ENCODE measurements around the gene NRK.
"Not testable (repeated sequence)": the region's sequence is repeated elsewhere in the genome, so short reads cannot be mapped to it uniquely, and the experiment has no call there.

NRK gene

GRCh38 chrX:105822138-105823091 lies at the start of gene NRK:
NRK (plus strand) TSS chrX:105822539; CDS start chrX:105822846, 307 bp downstream.
- DNase-seq, result no peak

- no peak for DNase-seq
Measured at GRCh38 chrX:105773801-105774200, 48.5 kb upstream of the NRK start.

DNA sequence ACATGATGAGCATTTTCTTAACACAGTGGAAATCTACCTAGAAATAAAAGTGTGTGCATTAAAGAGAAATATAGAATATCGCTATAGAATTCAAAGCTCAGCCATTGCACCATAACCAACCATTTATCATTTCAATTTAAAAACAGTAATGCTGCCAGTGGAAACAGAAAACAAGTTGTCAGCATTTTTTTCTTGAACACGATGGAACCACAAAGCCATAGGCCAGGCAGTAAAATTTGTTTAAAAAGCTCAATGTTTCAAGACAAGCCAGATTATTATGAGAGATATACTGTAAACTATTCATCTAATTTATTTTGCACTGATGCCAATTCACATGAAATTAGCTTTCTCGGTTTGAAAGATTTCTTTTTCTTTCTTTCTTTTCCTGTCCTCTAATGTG lies 46.7 kb upstream of the NRK start:
- DNase-seq, result no peak

DNA sequence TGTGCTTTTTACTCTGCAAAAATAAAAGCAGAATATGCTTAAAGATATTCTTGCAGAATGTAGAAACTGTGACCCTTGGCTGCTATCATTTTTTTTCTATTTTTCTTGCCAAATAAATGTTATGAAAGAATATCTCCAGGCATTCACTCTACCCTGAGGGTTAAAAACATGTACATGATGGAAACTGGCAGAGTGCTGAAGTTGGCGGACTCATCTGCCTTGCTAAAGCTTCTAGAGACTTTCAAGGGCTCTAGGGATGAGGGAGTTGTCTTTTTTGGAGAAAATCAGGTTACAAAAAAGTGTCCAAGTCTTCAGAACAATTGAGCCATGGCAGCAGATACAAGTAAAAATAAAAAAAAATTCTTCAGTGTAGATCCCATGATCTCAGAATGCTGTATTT lies 40.5 kb upstream of the NRK start:
- no peak for DNase-seq

GRCh38 chrX:105796877-105797276 lies 25.5 kb upstream of the NRK start:
- not testable (repeated sequence) for DNase-seq

- DNase-seq, result no peak
Measured at GRCh38 chrX:105803891-105804290, 18.4 kb upstream of the NRK start.

DNA sequence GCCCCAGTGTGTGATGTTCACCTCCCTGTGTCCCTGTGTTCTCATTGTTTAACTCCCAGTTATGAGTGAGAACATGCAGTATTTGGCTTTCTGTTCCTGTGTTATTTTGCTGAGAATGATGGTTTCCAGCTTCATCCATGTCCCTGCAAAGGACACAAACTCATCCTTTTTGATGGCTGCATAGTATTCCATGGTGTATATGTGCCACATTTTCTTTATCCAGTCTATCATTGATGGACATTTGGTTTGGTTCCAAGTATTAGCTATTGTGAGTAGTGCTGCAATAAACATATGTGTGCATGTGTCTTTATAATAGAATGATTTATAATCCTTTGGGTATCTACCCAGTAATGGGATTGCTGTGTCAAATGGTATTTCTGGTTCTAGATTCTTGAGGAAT lies 16.7 kb upstream of the NRK start:
- DNase-seq, result not testable (repeated sequence)

GRCh38 chrX:105816517-105816916 lies 5.8 kb upstream of the NRK start:
- DNase-seq, result no peak

DNA sequence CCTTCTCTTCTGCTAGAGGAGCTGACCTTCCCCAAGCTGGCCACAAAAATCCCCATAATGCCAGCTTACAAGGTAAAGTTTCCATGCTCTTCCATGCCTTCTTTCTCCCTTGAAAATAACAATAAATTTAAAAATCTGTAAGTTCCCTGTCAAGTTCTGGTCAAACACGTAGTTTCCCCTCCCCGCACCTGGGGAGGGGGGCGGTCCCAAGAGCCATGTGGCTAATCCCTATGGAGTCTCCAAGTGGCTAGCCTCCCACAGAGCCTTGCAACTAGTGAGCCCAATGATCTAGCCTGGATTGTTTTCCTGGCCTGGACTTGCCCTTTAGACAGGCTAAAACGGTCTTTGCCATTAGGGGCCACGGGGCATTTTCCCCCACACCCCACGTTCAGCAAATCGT lies 2.1 kb upstream of the NRK start:
- no peak for DNase-seq

- no peak for DNase-seq
Measured at GRCh38 chrX:105821471-105822121, 743 bp upstream of the NRK start.

- no peak for DNase-seq
Measured at GRCh38 chrX:105823092-105823455, 735 bp downstream of the NRK start.

- no peak for DNase-seq
Measured at GRCh38 chrX:105829011-105829410, 6.7 kb downstream of the NRK start.

DNA sequence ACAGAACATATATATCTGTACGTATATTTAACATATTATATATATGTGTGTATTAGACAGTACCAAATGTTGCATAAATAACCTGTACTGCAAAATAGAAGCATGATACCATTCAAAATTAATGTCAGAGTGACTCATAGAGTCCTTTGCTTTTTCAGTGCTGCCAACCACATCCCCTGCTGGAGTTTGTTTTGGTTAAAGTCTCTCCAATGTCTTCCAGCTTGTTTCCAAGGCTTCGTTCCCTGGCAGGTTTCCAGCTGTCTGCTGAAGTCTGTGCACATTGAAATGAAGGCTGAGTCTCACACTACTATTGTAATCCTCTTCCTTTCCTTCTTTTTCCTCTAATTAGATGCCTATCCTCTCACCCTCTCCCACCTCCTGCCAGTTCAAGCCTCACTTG lies 14.9 kb downstream of the NRK start:
- DNase-seq, result peak in 43 of 58 donors; percentile 0 to 50 (median 11)

GRCh38 chrX:105845631-105846030 lies 23.3 kb downstream of the NRK start:
- DNase-seq, result no peak

DNA sequence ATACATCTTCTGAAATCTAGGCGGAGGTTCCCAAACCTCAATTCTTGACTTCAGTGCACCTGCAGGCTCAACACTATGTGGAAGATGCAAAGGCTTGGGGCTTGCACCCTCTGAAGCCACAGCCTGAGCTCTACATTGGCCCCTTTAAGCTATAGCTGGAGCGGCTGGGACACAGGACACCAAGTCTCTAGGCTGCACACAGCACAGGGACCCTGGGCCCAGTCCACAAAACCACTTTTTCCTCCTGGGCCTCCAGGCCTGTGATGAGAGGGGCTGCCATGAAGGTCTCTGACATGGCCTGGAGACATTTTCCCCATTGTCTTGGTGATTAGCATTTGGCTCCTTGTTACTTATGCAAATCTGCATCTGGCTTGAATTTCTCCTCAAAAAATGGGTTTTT lies 27.8 kb downstream of the NRK start:
- DNase-seq, result not testable (repeated sequence)

DNA sequence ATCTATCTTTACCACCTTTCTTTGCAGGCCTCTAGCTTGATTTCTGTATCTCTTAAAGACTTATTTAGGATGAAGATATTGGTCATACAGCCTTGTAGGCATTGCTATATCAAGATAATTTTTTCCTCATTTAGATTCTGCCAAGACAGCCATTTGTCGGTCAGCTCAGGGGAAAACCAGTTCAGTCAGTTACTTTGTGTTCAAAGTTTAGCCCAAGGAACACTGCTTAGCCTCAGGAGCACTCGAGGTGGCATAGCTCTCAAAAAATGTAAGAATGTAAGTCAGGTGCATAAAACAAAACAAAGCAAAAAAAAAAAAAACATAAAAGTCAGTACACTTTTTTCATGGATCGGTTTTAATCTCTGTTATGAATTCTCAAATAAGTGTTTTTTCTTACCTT lies 43.4 kb downstream of the NRK start:
- no peak for DNase-seq

GRCh38 chrX:105869701-105870100 lies 47.4 kb downstream of the NRK start:
- DNase-seq, result peak in 1 of 58 donors; percentile 0

GRCh38 chrX:105870445-105870844 lies 48.1 kb downstream of the NRK start:
- no peak for DNase-seq

DNA sequence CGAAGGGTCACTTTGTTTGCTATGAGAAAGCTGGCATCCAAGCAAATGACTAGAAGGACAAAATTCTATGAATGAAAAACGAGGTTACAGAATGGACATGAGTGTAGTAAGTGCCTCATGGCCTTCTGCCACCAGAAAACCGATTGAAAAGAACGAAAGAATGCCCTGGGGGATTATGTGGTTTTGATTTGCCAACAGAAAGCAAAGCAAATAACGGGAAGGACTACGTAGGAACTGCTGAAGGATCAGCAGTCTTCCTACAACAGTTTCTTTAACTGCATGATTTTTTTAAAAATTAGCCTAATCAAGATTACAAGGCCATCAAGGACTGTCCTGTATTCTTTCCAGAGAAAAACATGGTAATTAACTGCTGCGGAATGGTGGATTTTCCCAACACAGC lies 50.6 kb downstream of the NRK start:
- no peak for DNase-seq

DNA sequence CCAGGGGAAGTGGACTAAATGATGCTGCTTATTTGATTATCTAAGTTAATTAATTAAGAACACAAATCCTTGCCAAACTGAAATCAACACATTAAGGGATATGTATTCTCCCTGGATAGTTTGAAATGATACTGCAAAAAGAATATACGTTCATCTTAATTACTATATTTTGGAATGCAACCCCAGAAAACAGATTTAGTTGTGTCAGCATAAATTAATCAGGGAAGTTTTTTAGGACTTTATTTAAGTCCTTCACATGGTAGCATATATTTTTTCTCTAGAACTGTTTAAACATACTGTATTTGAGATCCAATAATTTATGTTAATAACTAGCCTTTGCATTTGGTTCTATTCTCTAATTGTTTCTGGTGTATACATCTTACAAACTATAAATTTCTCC lies 52.5 kb downstream of the NRK start:
- DNase-seq, result no peak

GRCh38 chrX:105876658-105877057 lies 54.3 kb downstream of the NRK start:
- DNase-seq, result no peak

- DNase-seq, result no peak
Measured at GRCh38 chrX:105880491-105880890, 58.2 kb downstream of the NRK start.

Data from anterior cingulate cortex (tissue), 58 donors.